ENCODE data around the gene CALHM6. TPM values are rescaled to one million over a fixed set of nuclear protein-coding genes. Genes with fewer than 3 reads are reported as not detected.

The CALHM6 gene
- total and polyA plus RNA-seq, 12 donors, result 1.1 to 55.3 (median 6.5) TPM

DNA sequence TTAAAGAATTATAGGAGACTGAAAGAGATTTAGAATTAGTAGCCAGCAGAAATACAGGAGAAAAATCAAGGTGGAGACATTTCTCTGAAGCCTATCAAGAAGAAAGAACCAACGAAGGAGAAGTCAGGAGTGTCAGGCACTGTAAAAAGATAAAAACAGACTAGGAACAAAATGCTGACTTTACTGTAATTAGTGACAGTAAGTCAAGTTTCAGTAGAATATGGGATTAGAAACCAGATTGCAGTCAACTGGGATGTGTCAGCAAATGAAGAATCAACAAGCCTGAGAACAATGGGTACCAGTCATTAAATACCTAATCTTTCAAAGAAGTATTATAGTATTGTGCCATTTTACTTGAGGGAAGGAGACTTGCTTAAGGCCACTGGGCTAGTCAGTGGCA is 21.6 kb downstream of the CALHM6 start:
- H3K36me3 ChIP-seq (replicated peaks in 1 of 2), result no peaks in the 10 kb centered on the region
- H3K4me1 ChIP-seq (replicated peaks in 1 of 2), result no peaks in the 10 kb centered on the region
- TF ChIP-seq, protein P1, sequence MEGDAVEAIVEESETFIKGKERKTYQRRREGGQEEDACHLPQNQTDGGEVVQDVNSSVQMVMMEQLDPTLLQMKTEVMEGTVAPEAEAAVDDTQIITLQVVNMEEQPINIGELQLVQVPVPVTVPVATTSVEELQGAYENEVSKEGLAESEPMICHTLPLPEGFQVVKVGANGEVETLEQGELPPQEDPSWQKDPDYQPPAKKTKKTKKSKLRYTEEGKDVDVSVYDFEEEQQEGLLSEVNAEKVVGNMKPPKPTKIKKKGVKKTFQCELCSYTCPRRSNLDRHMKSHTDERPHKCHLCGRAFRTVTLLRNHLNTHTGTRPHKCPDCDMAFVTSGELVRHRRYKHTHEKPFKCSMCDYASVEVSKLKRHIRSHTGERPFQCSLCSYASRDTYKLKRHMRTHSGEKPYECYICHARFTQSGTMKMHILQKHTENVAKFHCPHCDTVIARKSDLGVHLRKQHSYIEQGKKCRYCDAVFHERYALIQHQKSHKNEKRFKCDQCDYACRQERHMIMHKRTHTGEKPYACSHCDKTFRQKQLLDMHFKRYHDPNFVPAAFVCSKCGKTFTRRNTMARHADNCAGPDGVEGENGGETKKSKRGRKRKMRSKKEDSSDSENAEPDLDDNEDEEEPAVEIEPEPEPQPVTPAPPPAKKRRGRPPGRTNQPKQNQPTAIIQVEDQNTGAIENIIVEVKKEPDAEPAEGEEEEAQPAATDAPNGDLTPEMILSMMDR (IDR thresholded peaks at IDR 0.05), result no peak
- H3K4me3 ChIP-seq, result no peak overlapping the region
- 55 to 61% (median 57%) methylated on average over 1 of the region's 1 CpG for WGBS, 4 donors
- no peaks in the 10 kb centered on the region for H3K27me3 ChIP-seq
- no peak overlapping the region for H3K27ac ChIP-seq
- no peaks in the 10 kb centered on the region for H3K9me3 ChIP-seq (replicated peaks in 1 of 3)
- intact Hi-C loops (cut with DNase I), result no loop called here
- no peak for DNase-seq

DNA sequence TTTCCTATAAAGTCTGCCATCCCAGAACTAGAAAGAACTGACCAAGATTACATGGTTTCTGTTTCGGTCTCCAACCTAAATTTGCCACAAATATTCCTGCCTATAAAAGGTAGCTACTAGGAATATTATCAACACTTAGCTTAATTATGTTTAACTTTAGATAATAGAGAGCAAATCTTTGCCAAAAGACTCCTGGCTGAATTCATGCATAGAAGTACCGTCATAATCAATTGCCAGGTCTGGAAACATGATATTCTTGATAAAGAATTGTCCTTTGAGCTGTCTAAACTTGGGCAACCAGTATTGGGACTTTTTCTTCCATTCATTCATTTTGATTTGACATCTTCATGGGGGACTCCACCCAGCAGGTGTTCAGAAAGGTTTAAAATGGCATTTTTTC is 22.4 kb downstream of the CALHM6 start:
- WGBS, 4 donors, result 84 to 91% (median 88%) methylated on average over 2 of the region's 2 CpGs
- Histone ChIP-seq H3K36me3 (replicated peaks in 1 of 2) (no peaks in the 10 kb centered on the region), H3K27ac (no peak overlapping the region)

DNA sequence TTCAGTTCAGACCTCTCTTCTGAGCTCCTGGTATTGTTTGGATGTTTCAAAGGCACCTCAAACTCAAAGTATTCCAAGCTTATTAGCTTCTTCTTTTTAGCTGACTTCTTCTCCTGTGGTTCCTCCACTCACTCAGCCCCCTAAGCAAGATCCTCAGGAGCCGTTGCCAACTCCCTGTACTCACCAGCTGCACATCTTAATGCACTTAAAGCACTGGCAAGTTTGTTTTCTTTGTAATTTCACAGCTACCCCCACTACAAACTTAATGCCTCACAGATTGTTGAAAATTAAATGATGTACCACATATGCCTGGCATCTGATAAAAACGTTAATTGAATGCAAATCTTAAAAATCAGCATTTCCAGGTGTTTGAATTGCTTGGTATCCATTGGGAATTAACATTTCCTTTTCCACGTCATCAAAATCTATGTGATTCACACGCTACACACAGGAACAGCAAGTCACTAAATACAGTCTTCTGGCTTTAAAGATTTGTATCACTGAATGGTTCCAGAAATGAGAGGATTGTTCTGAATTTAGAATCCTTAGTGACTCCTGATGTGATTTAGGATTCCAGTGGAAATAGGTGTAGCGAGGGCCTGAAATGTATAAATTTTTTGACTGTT is 24.5 kb downstream of the CALHM6 start:
- Histone ChIP-seq H3K27ac (no peak overlapping the region), H3K36me3 (replicated peaks in 1 of 2) (no peaks in the 10 kb centered on the region), H3K9me3 (replicated peaks in 1 of 3) (no peaks in the 10 kb centered on the region), H3K4me1 (replicated peaks in 1 of 2) (no peaks in the 10 kb centered on the region), H3K4me3 (no peak overlapping the region), H3K27me3 (no peaks in the 10 kb centered on the region)
- WGBS, 4 donors, result 67 to 75% (median 70%) methylated on average over 5 of the region's 5 CpGs
- intact Hi-C loops (cut with DNase I), result no loop called here
- DNase-seq, result no peak
- no peak for TF ChIP-seq POLR2A (IDR thresholded peaks at IDR 0.05)
- TF ChIP-seq, protein P1 (IDR thresholded peaks at IDR 0.05), result no peak

More for the DNA sequence above, 22.4 kb downstream of the CALHM6 start:
- H3K27me3 ChIP-seq, result no peaks in the 10 kb centered on the region
- no peaks in the 10 kb centered on the region for H3K4me1 ChIP-seq (replicated peaks in 1 of 2)
- H3K9me3 ChIP-seq (replicated peaks in 1 of 3), result no peaks in the 10 kb centered on the region
- intact Hi-C loops (cut with DNase I), result no loop called here
- TF ChIP-seq, protein P1 (IDR thresholded peaks at IDR 0.05), result no peak
- TF ChIP-seq POLR2A (IDR thresholded peaks at IDR 0.05), result no peak
- no peak for DNase-seq
- no peak overlapping the region for H3K4me3 ChIP-seq

DNA sequence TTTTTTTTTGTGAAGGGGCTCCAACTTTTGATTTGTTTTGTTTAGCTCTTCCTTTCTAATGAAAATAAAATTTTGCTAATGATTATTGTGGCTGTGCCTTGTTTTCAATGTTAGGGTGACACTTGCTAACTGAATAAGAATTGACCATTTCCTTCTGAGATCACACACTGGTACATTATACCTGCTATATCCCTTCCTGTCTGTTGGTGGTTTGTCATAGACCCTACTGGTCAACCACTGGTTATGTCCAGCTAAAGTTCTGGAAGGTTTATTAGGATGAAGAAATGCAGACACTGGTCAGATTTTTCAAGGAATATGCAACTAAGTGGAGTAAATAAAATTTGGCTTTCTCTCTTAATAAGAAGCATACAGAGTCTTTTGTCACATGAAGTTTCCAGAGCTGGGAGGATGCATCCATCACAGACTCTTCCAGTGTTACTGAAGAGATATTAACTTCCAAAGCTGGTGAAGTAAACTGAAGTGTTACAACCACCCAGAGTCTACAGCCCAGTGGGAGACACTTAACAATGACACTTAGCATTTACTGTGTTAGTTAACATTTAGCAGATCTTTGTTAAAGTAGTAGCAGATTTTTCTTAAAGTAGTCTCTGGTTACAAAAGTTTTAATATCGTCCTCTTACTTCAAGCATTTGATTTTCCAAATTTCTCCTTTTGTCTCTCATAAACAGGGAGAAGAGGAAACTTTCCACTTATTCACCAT is 30.6 kb downstream of the CALHM6 start:
- Histone ChIP-seq H3K4me3 (no peak overlapping the region), H3K4me1 (replicated peaks in 1 of 2) (no peaks in the 10 kb centered on the region), H3K9me3 (replicated peaks in 1 of 3) (no peaks in the 10 kb centered on the region), H3K27me3 (no peaks in the 10 kb centered on the region), H3K27ac (no peak overlapping the region), H3K36me3 (replicated peaks in 1 of 2) (no peaks in the 10 kb centered on the region)
- TF ChIP-seq POLR2A (IDR thresholded peaks at IDR 0.05), result no peak
- TF ChIP-seq, protein P1 (IDR thresholded peaks at IDR 0.05), result no peak
- intact Hi-C loops (cut with DNase I), result no loop called here
- 70 to 81% (median 73%) methylated on average over 1 of the region's 1 CpG for WGBS, 4 donors
- DNase-seq, result no peak
